Measurements from ENCODE around the gene ALKBH5.

The ALKBH5 gene

DNA sequence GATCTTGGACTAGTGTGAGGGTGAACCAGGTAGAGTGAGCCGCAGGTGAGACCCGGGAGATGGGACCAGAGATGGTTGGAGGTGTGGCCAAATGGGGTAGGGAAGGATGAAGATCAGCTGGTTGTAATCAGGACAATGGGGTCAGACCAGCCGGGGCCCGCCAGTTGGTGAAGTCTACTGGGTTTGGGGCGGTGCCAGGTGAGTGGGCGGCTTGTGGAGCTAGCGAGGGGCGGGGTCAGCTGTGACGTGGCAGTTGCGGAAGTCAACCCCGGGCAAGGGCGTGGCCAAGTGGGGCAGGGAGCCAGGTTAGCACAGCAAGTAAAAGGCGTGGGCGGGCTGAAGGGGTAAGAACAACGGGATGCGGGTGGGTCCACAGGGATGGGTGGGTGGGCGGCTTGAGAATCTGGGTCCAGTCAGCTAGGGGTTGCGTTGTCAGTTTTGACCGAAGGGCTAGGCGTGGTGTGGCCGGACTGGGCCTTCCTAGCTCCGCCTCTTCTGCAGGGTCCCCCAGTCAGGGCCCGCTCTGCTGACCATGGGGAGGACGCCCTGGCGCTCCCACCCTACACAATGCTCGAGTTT lies 25.5 kb upstream of the ALKBH5 start:
- DNase-seq (ENCODE audit: low read depth) = peak; percentile 88

DNA sequence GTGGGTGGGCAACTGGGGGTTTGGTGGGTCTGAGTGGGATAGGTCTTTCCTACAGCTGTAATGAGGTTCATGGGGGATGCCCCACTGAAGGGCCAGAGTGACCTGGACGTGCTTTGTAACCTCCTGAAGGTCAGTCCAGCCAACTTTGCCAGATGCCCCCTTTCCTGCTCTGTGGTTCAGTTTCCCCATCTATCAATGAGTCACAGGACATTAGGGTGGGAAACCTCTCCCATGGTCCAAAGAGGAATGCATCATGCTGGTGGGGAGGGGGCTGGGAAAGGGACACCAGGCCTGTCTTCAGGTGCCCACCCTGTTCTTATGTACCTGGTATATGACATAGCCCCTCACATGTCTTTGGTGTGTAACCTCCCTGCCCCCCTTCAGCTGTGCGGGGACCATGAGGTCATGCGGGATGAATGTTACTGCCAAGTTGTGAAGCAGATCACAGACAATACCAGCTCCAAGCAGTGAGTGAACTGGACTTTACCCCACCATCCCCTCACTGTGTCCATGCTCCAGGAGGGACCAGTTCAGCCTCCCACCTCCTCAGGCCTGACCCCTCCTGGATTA lies 24.0 kb upstream of the ALKBH5 start:
- DNase-seq (ENCODE audit: low read depth) = no peak

GRCh38 chr17:18160128-18160856 lies 23.3 kb upstream of the ALKBH5 start:
- DNase-seq (ENCODE audit: low read depth) = no peak

DNA sequence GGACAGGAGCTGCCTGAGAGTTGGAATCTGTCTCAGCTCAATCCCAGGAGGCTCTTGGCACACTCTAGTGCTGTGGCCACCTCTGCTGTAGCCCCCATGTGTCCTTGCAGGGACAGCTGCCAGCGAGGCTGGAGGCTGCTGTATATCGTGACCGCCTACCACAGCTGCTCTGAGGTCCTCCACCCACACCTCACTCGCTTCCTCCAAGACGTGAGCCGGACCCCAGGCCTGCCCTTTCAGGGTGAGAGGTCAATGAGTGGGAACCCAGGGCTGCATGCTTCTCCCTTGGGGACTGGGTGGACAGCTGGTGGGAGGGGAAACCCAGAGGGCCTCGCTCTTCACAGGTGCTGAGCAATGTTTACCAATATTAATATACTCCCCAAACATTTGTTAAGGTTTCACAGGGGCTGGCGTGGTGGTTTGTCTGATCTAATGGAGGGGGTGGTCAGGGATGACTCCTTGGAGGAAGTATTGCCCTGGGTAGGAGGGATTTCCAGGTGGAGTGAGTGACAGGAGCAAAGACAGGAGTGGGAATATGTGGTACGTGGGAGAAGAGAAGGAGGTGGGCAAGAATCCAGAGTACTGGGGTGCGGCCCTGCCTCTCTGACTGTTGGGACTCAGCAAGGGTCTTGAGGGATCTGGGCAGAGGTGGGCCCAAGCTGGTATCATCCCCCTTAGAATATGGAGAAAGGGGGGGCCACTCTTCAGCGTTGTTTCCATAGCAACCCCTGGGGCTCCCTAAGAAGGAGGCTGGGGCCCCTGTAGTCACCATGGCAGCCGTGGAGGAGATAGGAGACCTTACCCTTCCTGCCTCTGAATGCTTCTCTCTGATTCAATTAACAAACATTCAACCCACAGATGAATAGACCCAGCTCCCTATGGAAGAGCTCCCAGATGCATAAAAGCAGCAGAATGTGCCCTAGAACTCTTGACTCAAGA lies 22.2 kb upstream of the ALKBH5 start:
- no peak for DNase-seq (ENCODE audit: low read depth)

GRCh38 chr17:18163547-18163946 lies 20.1 kb upstream of the ALKBH5 start:
- DNase-seq (ENCODE audit: low read depth) = no peak

DNA sequence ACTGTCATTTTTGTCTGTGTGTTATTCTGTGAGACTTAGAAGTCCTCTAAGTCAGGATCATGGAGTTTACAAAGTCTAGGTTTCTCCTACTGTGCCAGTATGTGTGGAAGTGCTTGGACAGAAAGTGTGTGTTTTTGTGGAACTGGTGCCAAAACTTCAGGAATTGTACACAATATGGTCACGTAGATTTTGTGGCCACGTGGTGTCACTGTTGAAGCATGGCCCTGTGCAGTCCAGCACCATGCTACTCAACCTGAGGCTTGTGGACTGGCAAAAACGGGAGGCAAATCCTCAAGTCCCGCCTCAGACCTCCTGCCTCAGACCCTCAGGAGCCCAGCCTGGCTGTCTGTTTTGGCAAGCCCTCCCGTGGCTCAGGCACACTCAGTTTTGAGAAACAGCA lies 16.7 kb upstream of the ALKBH5 start:
- no peak for DNase-seq (ENCODE audit: low read depth)

GRCh38 chr17:18167421-18167820 lies 16.2 kb upstream of the ALKBH5 start:
- DNase-seq (ENCODE audit: low read depth) = no peak

DNA sequence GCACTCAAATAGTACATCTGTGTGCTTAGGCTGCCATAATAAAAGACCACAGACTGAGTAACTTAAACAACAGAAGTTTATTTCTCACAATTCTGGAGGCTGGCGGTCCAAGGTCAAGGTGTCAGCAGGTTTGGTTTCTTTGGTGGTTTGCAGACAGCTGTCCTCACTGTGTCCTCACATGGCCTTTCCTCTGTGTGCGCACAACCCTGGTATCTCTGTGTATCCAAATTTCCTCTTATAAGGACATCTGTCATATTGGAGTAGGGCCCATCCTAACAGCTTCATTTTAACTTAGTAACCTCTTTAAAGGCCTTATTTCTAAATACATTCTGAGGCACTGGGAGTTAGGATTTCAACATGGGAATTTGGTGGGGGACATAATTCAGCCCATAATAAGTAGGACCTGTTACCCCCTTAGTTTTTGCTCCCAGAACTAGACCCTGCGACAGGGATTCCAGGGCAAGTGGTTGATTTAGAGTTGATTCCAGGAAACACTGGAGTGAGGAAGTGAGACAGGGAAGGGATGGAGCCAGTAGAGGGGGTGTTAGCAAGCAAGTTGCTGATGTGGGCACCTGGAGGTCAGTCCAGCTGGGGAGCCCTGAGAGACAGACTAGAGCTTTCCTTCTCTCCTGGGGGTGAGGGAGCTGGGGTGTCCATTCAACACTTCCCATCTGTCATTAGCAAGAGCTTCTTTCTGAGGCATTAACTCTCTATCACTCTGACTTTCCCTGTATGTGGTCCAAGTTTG lies 10.9 kb upstream of the ALKBH5 start:
- DNase-seq (ENCODE audit: low read depth) = no peak

DNA sequence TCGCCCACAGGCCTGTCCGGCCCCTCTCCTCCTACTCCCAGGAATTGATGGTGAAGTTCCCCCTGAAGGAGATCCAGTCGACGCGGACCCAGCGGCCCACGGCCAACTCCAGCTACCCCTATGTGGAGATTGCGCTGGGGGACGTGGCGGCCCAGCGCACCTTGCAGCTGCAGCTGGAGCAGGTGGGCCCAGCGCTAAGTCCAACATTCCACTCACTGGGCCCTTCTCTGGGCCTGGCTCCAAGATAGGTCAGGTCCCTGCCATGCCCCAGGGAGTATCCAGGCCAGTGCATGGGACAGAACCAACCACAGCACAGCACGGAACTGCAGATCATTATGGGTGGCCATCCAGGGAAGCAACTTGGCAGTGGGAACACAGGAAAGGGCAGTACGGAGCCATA lies 9.9 kb upstream of the ALKBH5 start:
- no peak for DNase-seq (ENCODE audit: low read depth)

DNA sequence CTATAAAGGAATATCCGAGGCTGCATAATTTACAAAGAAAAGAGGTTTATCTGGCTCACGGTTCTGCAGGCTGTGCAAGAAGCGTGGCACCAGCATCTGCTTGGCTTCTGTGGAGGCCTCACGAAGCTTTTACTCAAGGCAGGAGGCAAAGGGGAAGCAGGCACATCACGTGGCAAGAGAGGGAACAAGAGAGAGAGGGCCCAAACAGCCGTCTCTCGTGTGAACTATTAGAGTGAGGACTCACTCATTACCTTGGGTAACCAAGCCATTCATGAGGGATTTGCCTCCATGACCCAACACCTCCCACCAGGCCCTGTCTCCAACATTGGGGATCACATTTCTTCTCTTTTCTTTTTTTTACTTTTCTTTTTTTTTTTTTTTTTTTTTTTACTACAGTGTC lies 7.5 kb upstream of the ALKBH5 start:
- DNase-seq (ENCODE audit: low read depth) = no peak

GRCh38 chr17:18177133-18177532 lies 6.5 kb upstream of the ALKBH5 start:
- no peak for DNase-seq (ENCODE audit: low read depth)

- no peak for DNase-seq (ENCODE audit: low read depth)
Measured at GRCh38 chr17:18177722-18178121, 5.9 kb upstream of the ALKBH5 start.

DNA sequence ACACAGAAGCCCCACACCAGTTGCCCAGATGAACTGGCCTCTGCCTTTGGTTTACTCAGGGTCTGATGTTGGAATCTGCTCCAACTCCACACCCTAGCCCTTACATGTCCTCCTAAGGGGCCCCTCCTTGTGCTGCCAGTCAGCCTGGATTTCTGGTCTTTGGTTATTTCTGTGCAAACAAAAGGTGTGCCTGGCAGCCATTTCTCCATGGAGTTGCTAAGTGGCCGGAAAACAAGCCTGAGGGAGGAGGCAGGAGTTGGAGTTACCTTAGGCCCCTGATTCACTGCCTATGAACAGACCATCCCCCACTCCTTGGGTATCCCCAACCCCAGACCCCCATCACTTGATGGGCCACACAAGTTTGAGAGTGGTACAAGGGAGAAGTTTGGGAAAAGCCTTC lies 4.4 kb upstream of the ALKBH5 start:
- no peak for DNase-seq (ENCODE audit: low read depth)

GRCh38 chr17:18179804-18180203 lies 3.8 kb upstream of the ALKBH5 start:
- no peak for DNase-seq (ENCODE audit: low read depth)

- DNase-seq (ENCODE audit: low read depth) = peak; percentile 50
Measured at GRCh38 chr17:18181358-18181757, 2.3 kb upstream of the ALKBH5 start.

DNA sequence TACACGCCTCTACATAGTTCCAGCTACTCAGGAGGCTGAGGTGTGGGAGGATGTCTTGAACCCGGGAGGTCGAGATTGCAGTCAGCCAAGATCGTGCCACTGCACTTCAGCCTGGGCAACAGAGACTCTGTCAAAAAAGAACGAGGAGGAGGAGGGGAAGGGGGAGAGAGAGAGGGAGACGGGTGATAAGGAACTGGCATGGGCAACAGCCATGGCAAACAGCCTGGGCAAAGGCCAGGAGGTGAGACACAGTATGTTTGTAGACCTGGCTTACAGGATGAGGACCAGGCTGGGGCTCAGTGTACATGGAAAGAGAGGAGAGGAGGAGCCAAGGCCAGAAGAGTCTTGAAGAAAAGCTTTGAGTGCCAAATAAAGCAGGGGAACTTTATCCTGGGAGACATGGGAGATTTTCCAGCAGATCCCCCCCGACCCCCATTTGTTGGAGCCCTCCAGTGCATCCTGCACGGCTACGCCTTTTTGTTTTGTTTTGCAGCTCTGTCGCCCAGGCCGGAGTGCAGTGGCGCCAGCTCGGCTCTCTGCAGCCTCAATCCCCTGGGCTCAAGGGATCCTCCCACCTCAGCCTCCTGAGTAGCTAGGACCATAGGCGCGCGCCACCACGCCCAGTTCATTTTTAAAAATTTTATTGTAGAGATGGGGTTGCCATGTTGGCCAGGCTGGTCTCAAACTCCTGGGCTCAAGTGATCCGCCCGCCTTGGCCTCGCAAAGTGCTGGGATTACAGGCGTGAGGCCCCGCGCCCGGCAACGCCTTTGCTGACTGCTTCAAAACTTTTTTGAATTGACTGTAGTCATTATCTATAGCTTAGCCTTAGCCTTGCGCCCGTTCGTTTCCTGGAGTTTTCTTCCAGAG lies 1.3 kb upstream of the ALKBH5 start:
- DNase-seq (ENCODE audit: low read depth) = no peak

DNA sequence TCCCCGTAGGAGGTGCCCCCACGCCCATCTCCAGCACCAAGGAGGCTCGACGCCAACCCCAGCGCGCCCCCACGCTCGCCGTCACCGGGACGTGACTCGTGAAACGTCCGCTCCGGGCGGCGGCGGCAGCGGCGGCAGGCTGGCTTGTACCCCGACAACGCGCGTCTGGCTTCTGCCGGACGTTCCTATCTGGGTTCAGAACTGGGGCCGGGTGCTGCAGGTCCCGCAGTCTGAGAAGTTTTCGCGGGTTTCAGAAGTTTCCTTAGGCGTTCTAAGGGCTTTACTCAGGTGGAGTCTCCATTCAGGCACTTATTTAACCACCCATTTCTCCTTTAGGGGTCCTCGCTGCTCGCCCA lies 672 bp upstream of the ALKBH5 start:
- DNase-seq (ENCODE audit: low read depth) = peak; percentile 74

DNA sequence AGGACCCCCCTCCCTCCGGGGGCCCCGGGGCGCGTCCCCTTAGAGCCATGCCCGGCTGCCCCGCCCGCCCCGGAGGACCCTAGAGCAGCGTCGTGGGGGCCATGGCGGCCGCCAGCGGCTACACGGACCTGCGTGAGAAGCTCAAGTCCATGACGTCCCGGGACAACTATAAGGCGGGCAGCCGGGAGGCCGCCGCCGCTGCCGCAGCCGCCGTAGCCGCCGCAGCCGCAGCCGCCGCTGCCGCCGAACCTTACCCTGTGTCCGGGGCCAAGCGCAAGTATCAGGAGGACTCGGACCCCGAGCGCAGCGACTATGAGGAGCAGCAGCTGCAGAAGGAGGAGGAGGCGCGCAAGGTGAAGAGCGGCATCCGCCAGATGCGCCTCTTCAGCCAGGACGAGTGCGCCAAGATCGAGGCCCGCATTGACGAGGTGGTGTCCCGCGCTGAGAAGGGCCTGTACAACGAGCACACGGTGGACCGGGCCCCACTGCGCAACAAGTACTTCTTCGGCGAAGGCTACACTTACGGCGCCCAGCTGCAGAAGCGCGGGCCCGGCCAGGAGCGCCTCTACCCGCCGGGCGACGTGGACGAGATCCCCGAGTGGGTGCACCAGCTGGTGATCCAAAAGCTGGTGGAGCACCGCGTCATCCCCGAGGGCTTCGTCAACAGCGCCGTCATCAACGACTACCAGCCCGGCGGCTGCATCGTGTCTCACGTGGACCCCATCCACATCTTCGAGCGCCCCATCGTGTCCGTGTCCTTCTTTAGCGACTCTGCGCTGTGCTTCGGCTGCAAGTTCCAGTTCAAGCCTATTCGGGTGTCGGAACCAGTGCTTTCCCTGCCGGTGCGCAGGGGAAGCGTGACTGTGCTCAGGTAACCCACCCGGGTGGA lies 759 bp downstream of the ALKBH5 start:
- DNase-seq (ENCODE audit: low read depth) = peak; percentile 57

DNA sequence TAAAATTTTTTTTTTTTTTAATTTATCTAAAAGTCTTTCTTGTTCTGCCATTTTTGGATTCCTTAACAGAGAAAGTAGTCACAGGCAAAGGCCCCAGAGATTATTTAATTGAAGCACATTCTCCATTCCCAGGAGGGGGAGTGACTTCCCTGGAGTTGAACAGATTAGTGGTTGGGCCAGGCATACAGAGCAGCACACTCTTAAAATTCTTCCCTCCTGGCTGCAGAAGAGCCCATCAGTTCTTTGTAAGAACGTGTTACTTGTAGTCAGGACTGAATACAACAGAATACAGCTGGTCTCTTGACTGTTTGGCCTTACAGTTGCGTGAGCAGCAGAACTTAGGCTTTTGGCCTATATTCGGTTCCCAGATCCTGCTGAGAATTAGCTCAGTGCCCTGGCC lies 1.8 kb downstream of the ALKBH5 start:
- no peak for DNase-seq (ENCODE audit: low read depth)

All from activated T-cell treated with anti-CD3 and anti-CD28 coated beads for 24 hours (primary cell).